Fibroblast of pulmonary artery (primary cell): ENCODE data around the gene OCRL.

ENCODE experiments used
- DNase-seq: peaks from one replicate; pipeline ENCODE4 v3.0.0-alpha.2; 2010; ENCODE audit warnings: low read depth
- H3K4me3 ChIP-seq: replicated peaks from 2 replicates; pipeline ENCODE4 v1.5.1; 2011; ENCODE audit warnings: low read depth, mild to moderate bottlenecking, control low read depth, low read length, moderate library complexity
- CTCF ChIP-seq: IDR thresholded peaks from 2 replicates; pipeline ENCODE4 v1.5.1; 2011; ENCODE audit warnings: mild to moderate bottlenecking, control low read depth, low read length, inconsistent platforms; ENCODE audit errors: missing control alignments

OCRL gene

GRCh38 chrX:129510331-129510730 is 29.7 kb upstream of the OCRL start:
- no peak overlapping the region for H3K4me3 ChIP-seq
- DNase-seq, result no peak
- TF ChIP-seq CTCF, result no peak

DNA sequence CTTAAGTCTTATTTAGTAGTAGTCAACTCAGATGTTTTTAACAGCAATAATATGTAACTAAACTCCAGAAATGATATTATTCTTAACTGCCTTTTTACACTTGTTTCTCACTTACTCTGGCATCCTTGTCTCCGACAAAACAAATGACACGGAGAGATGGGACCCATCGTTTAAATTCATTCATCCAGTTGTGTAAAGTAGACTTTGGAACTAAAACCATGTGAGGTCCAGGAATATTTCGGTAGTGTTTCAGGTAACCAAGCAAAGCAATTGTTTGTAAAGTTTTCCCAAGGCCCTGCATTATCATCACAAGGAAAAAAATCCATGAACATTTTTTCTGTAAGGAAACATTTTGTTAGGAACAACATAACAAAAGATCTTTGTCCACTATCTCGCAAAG is 28.4 kb upstream of the OCRL start:
- TF ChIP-seq CTCF, result no peak
- no peak overlapping the region for H3K4me3 ChIP-seq
- DNase-seq, result no peak

- H3K4me3 ChIP-seq, result no peak overlapping the region
- DNase-seq, result no peak
- TF ChIP-seq CTCF, result no peak
Observed at GRCh38 chrX:129512409-129512808, 27.6 kb upstream of the OCRL start.

DNA sequence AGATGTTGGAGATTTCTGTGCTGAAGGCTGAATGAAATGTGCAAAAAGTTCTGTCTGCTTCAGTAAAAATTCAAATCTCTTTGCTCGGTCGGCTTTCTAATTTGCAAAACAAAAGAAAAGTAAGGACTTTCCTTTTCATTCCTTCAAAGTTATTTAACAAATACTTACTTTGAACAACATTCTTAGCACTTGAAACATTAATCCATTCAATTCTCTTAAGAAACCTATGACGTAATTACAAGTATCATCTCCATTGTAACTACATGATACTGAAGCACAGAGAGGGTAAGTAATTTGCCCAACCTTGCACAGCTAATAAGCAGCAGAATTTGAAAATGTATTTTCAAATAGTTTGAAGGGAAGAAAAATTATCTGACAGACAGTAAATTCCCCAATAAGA is 23.7 kb upstream of the OCRL start:
- TF ChIP-seq CTCF, result no peak

DNA sequence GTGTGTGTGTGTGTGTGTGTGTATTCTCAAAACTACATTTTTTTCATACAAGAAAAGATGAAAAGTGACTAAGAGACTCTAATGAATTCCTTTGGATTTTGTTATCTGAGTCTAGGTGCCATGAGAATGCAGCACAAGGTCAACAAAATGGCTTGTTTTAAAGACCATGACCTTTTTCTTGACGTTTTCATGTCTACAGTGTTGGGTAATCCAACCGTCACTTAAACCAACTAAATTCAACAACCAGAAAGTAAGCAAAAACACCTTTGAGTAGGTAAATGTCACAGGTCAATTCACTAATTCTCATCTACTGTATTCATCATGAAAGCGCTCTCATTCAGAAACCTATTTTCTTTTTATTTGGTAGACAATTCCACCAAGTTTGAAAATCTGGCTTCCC is 19.9 kb upstream of the OCRL start:
- TF ChIP-seq CTCF, result no peak
- no peak for DNase-seq

More for the DNA sequence above, 23.7 kb upstream of the OCRL start:
- H3K4me3 ChIP-seq, result no peak overlapping the region
- DNase-seq, result no peak

DNA sequence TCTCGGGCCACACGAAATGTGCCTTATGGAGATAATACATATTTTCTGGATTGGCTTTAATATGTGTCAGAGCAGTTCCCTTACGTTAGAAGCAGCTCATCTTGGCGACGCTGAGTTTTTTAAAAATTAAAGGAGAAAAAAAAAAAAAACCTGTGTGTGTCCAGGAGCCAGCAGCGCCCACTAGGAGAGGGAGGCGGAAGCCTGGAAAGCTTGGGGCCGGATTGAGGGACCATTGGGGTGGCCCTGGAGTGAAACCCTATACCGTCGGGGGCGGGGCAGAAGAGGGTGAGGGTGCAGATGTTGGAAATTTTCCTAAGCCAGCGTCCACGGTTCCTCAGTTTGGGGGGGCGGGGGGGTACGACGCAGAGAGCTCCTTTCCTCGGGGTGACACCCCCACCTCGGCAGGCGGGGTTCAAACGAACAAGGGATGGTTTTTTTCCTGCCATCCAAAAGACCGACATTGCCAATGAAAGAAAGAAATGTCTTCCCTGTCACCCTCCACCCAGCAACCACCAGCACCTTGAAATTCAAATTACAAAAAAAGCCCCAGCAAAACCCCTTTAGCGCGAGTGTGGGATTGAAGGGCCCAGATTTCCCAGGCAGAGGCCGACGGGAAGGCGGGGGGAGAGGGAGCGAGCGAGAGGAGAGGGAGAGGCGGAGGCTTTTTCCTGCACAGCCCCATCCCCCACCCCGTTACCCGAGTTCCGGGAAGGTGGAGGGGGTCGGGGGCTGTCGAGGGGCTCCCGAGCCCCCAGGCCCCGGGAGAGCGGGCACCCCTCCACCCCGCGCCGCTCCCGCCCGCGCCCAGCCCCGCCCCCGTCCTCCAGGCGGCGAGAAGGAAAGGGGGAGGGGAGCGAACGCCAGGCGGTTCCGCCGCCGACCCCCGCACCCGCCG is 17.6 kb upstream of the OCRL start:
- DNase-seq, result peak; percentile 54
- peak; percentile 23 for TF ChIP-seq CTCF
- peak overlapping the region; percentile 74 for H3K4me3 ChIP-seq

More for the DNA sequence above, 19.9 kb upstream of the OCRL start:
- H3K4me3 ChIP-seq, result no peak overlapping the region
